GM21367 (cell line): ENCODE measurements around the gene TNFAIP1.

Experiments
- ATAC-seq: cut with Tn5 transposase; IDR thresholded peaks from one replicate; pipeline ENCODE4 v1.9.1; 2021; ENCODE audit not compliant: unreplicated experiment

Gene TNFAIP1

GRCh38 chr17:28344435-28344901 is 8.9 kb downstream of the TNFAIP1 start:
- ATAC-seq = no peak

- no peak for ATAC-seq
Measured at GRCh38 chr17:28345419-28346198, 10.0 kb downstream of the TNFAIP1 start.

GRCh38 chr17:28346199-28346580 is 10.6 kb downstream of the TNFAIP1 start:
- ATAC-seq = no peak

- no peak for ATAC-seq
Measured at GRCh38 chr17:28346746-28347246, 11.2 kb downstream of the TNFAIP1 start.

GRCh38 chr17:28347261-28347891 is 11.8 kb downstream of the TNFAIP1 start:
- no peak for ATAC-seq

GRCh38 chr17:28348979-28349378 is 13.4 kb downstream of the TNFAIP1 start:
- ATAC-seq = no peak

GRCh38 chr17:28350271-28350670 is 14.7 kb downstream of the TNFAIP1 start:
- no peak for ATAC-seq

- ATAC-seq = peak; percentile 77
Measured at GRCh38 chr17:28357061-28357900, 21.7 kb downstream of the TNFAIP1 start, which contains the start of gene POLDIP2. Gene POLDIP2 (minus strand): TSS chr17:28357527. CDS start chr17:28357448, 79 bp downstream.

- ATAC-seq = no peak
Measured at GRCh38 chr17:28357901-28358197, 22.3 kb downstream of the TNFAIP1 start.

- no peak for ATAC-seq
Measured at GRCh38 chr17:28363186-28363585, 27.6 kb downstream of the TNFAIP1 start.

GRCh38 chr17:28363776-28364650 is 28.5 kb downstream of the TNFAIP1 start:
- no peak for ATAC-seq

GRCh38 chr17:28364665-28365363 is 29.3 kb downstream of the TNFAIP1 start, which contains the start of gene SEBOX:
Gene SEBOX (minus strand): TSS chr17:28365199. CDS start chr17:28365151, 48 bp downstream.
- no peak for ATAC-seq

GRCh38 chr17:28365487-28365886 is 29.9 kb downstream of the TNFAIP1 start:
- ATAC-seq = no peak

- ATAC-seq = no peak
Measured at GRCh38 chr17:28366605-28367004, 31.0 kb downstream of the TNFAIP1 start.

- no peak for ATAC-seq
Measured at GRCh38 chr17:28367641-28368305, 32.2 kb downstream of the TNFAIP1 start.

GRCh38 chr17:28368306-28368831 is 32.8 kb downstream of the TNFAIP1 start:
- ATAC-seq = no peak

GRCh38 chr17:28368915-28369683 is 33.5 kb downstream of the TNFAIP1 start:
- no peak for ATAC-seq

- no peak for ATAC-seq
Measured at GRCh38 chr17:28369684-28370034, 34.1 kb downstream of the TNFAIP1 start.
